ENCODE measurements around the gene PEBP1. TPM values are rescaled to one million over a fixed set of nuclear protein-coding genes. Genes with fewer than 3 reads are reported as not detected.

Gene PEBP1
- total and polyA plus RNA-seq, 2 of the 8 experiments (the other 6 are each of a cell fraction or from before 2014, with no cell fraction given) = 444 to 622 TPM

GRCh38 chr12:118187751-118188435, 52.0 kb downstream of the PEBP1 start:
- no peak overlapping the region for H3K4me3 ChIP-seq (ENCODE audit: extremely low read depth in 1 of 4, insufficient read depth in 2 of 4, low read depth in 3 of 4, low read length in 4 of 4)
- no peak for TF ChIP-seq POU5F1 (IDR thresholded peaks at IDR 0.05; ENCODE audit: low read depth, low read length)
- no peak for TF ChIP-seq SUZ12 (IDR thresholded peaks at IDR 0.05; ENCODE audit: low read length)
- no peak for TF ChIP-seq SP1 (IDR thresholded peaks at IDR 0.05; ENCODE audit: low read depth, low read length)
- TF ChIP-seq GTF2F1 (IDR thresholded peaks at IDR 0.05; ENCODE audit: borderline replicate concordance, low read depth, low read length) = no peak
- no peak for TF ChIP-seq JUND (IDR thresholded peaks at IDR 0.05; ENCODE audit: low read length)
- no peak for TF ChIP-seq RXRA (IDR thresholded peaks at IDR 0.05; ENCODE audit: insufficient read depth, low read depth, low read length)
- no peak for TF ChIP-seq ATF2 (IDR thresholded peaks at IDR 0.05; ENCODE audit: low read length)
- TF ChIP-seq BACH1 (IDR thresholded peaks at IDR 0.05; ENCODE audit: low read length) = no peak
- no peak for TF ChIP-seq MAFK (IDR thresholded peaks at IDR 0.05; ENCODE audit: low read depth, low read length)
- no peak for TF ChIP-seq SAP30 (IDR thresholded peaks at IDR 0.05; ENCODE audit: insufficient read depth, insufficient replicate concordance, low read length)
- TF ChIP-seq SIX5 (IDR thresholded peaks at IDR 0.05; ENCODE audit: low read depth, low read length) = no peak
- TF ChIP-seq CREB1 (IDR thresholded peaks at IDR 0.05) = no peak

More at GRCh38 chr12:118187751-118188435, 52.0 kb downstream of the PEBP1 start:
- WGBS, 2 experiments (ENCODE audit: extremely low coverage in 1 of 2, insufficient coverage in 1 of 2, insufficient read length in 1 of 2, insufficient replicate concordance in 2 of 2, low coverage in 1 of 2, low lambda C conversion rate in 2 of 2, missing lambda C conversion rate in 1 of 2) = 88% methylated on average over 6 of the region's 6 CpGs; no CpG with 5 or more reads in 1 of the 2 experiments
- Histone ChIP-seq H3K4me2 (ENCODE audit: insufficient read depth in 1 of 2, low read depth in 2 of 2, low read length in 2 of 2) (no peak overlapping the region), H3K14ac (ENCODE audit: insufficient read length) (no peak overlapping the region), H3K9me3 (ENCODE audit: insufficient read depth in 2 of 2, low read depth in 1 of 2, low read length in 1 of 2) (no peaks in the 10 kb centered on the region), H4K20me1 (replicated peaks in 1 of 2; ENCODE audit: control insufficient read depth in 1 of 2, insufficient read depth in 2 of 2, low read length in 2 of 2) (no peaks in the 10 kb centered on the region), H3K4me1 (replicated peaks in 1 of 4; ENCODE audit: control insufficient read depth in 3 of 4, insufficient read depth in 4 of 4, low read length in 3 of 4) (peaks cover 0 to 4% (median 3%) of the 10 kb centered on the region in 4 experiments; a peak in 5 of 7 replicates), H3K27ac (ENCODE audit: low read depth, low read length) (no peak overlapping the region), H2BK12ac (ENCODE audit: low read depth, low read length) (no peak overlapping the region), H3K23ac (ENCODE audit: insufficient read length) (no peak overlapping the region), H2BK120ac (replicated peaks; ENCODE audit: low read depth, low read length) (no peak overlapping the region), H3K9ac (replicated peaks in 1 of 4; ENCODE audit: extremely low read depth in 1 of 4, low read depth in 3 of 4, low read length in 3 of 4) (no peak overlapping the region), H3K4ac (replicated peaks; ENCODE audit: insufficient read length, low read depth, low read length) (no peak overlapping the region), H4K5ac (ENCODE audit: insufficient read length, low read depth, low read length) (no peak overlapping the region), H2AFZ (ENCODE audit: low read length) (no peak overlapping the region), H3K79me1 (ENCODE audit: low read depth, low read length) (no peaks in the 10 kb centered on the region), H3K79me2 (ENCODE audit: control insufficient read depth in 1 of 2, insufficient read depth in 2 of 2, low read length in 2 of 2) (no peaks in the 10 kb centered on the region), H3K36me3 (ENCODE audit: control insufficient read depth in 2 of 4, insufficient read depth in 4 of 4, low read length in 3 of 4) (no peaks in the 10 kb centered on the region), H3K56ac (replicated peaks; ENCODE audit: insufficient read length, low read depth, low read length) (no peak overlapping the region), H2AK5ac (ENCODE audit: low read depth, low read length) (no peak overlapping the region), H4K8ac (ENCODE audit: extremely low read depth, insufficient read depth, low read length) (no peak overlapping the region), H4K91ac (replicated peaks; ENCODE audit: insufficient read length, low read length) (no peak overlapping the region), H2BK5ac (ENCODE audit: low read depth, low read length) (no peak overlapping the region), H3K27me3 (replicated peaks in 1 of 4; ENCODE audit: control insufficient read depth in 3 of 4, extremely low read depth in 1 of 4, insufficient read depth in 3 of 4, low read length in 3 of 4) (no peaks in the 10 kb centered on the region), H2BK20ac (ENCODE audit: low read length) (no peak overlapping the region), H3K23me2 (ENCODE audit: low read depth, low read length) (no peaks in the 10 kb centered on the region; the same call in 1 of the 2 replicates), H2BK15ac (ENCODE audit: low read length) (no peak overlapping the region), H3K18ac (ENCODE audit: extremely low read depth, low read length) (no peak overlapping the region)
- FAIRE-seq (peak; percentile 42), DNase-seq (ENCODE audit: low read depth in 1 of 2, low spot score in 2 of 2) (no peak)
- CTCF ChIA-PET (ENCODE audit: partially characterized antibody) = interaction anchor here (0.8 to 1.2 kb wide), 2 partner anchors 188 to 206 kb away, joined by 3 to 10 read pairs; partner anchors contain the start of gene SUDS3
- POLR2A ChIA-PET (ENCODE audit: partially characterized antibody) = no interaction called here
